Activated CD4-positive, alpha-beta T cell treated with anti-CD3 and anti-CD28 coated beads, Interleukin-2, amount 50 U/mL, for 48 hours (primary cell): ENCODE measurements around the gene UMODL1.
"Not testable (repeated sequence)": the region's sequence is repeated elsewhere in the genome, so short reads cannot be mapped to it uniquely, and the experiment has no call there.

Source experiments
- DNase-seq, 2 experiments: peaks; one replicate each; pipeline ENCODE4 v3.0.0-alpha.2; 2020

UMODL1 gene

GRCh38 chr21:42175110-42175710, 104.1 kb downstream of the UMODL1 start:
- DNase-seq, result no peak

GRCh38 chr21:42176859-42177258, 105.7 kb downstream of the UMODL1 start:
- DNase-seq, result no peak

- no peak for DNase-seq
These were observed 108.2 kb downstream of the UMODL1 start for GRCh38 chr21:42179316-42179715.

GRCh38 chr21:42180001-42180400, 108.9 kb downstream of the UMODL1 start:
- DNase-seq, result not testable (repeated sequence)

GRCh38 chr21:42182713-42183371, 111.7 kb downstream of the UMODL1 start:
- DNase-seq, result no peak

- DNase-seq, result no peak
These were observed 112.5 kb downstream of the UMODL1 start for GRCh38 chr21:42183374-42184266.

- no peak for DNase-seq
These were observed 115.5 kb downstream of the UMODL1 start for GRCh38 chr21:42186591-42186990.

- DNase-seq, result peak; percentile 71 to 79
These were observed 117.0 kb downstream of the UMODL1 start for GRCh38 chr21:42187976-42188653.

GRCh38 chr21:42188663-42189062, 117.5 kb downstream of the UMODL1 start:
- no peak for DNase-seq

- DNase-seq, result no peak
These were observed 118.3 kb downstream of the UMODL1 start for GRCh38 chr21:42189431-42189830.

GRCh38 chr21:42189860-42190485, 118.9 kb downstream of the UMODL1 start:
- DNase-seq, result peak; percentile 15 to 35

- DNase-seq, result no peak
These were observed 119.4 kb downstream of the UMODL1 start for GRCh38 chr21:42190486-42190863.

- no peak for DNase-seq
These were observed 119.9 kb downstream of the UMODL1 start for GRCh38 chr21:42191064-42191463.

- no peak for DNase-seq
These were observed 120.8 kb downstream of the UMODL1 start for GRCh38 chr21:42191696-42192595.
